TTC549 (cell line): ENCODE measurements around the gene TBC1D5.
"Not testable (repeated sequence)": the region's sequence is repeated elsewhere in the genome, so short reads cannot be mapped to it uniquely, and the experiment has no call there.

Source experiments
- FAIRE-seq: peaks from 2 replicates; lab custom pipeline; 2012; peaks lifted over from hg19 to GRCh38; lab: Jason Lieb, UNC

Gene TBC1D5

GRCh38 chr3:17749705-17750293 lies 7.4 kb upstream of the TBC1D5 start:
- FAIRE-seq, result no peak

- FAIRE-seq, result no peak
Measured at GRCh38 chr3:17749281-17749680, 6.8 kb upstream of the TBC1D5 start.

GRCh38 chr3:17747890-17748247 lies 5.4 kb upstream of the TBC1D5 start:
- no peak for FAIRE-seq

GRCh38 chr3:17747174-17747889 lies 4.9 kb upstream of the TBC1D5 start:
- no peak for FAIRE-seq

- FAIRE-seq, result no peak
Measured at GRCh38 chr3:17745894-17746293, 3.5 kb upstream of the TBC1D5 start.

- FAIRE-seq, result no peak
Measured at GRCh38 chr3:17745301-17745700, 2.9 kb upstream of the TBC1D5 start.

GRCh38 chr3:17744693-17745092 lies 2.3 kb upstream of the TBC1D5 start:
- no peak for FAIRE-seq

- no peak for FAIRE-seq
Measured at GRCh38 chr3:17743658-17743995, 1.2 kb upstream of the TBC1D5 start.

- FAIRE-seq, result no peak
Measured at GRCh38 chr3:17742880-17743657, 638 bp upstream of the TBC1D5 start.

GRCh38 chr3:17741621-17742101 lies 770 bp downstream of the TBC1D5 start:
- FAIRE-seq, result no peak

GRCh38 chr3:17740721-17741141 lies 1.7 kb downstream of the TBC1D5 start:
- no peak for FAIRE-seq

- no peak for FAIRE-seq
Measured at GRCh38 chr3:17738921-17739320, 3.5 kb downstream of the TBC1D5 start.

- no peak for FAIRE-seq
Measured at GRCh38 chr3:17738219-17738618, 4.2 kb downstream of the TBC1D5 start.

- FAIRE-seq, result no peak
Measured at GRCh38 chr3:17737591-17737990, 4.8 kb downstream of the TBC1D5 start.

GRCh38 chr3:17735362-17735761 lies 7.1 kb downstream of the TBC1D5 start:
- FAIRE-seq, result not testable (repeated sequence)

- FAIRE-seq, result no peak
Measured at GRCh38 chr3:17733768-17734167, 8.7 kb downstream of the TBC1D5 start.

- no peak for FAIRE-seq
Measured at GRCh38 chr3:17733215-17733614, 9.2 kb downstream of the TBC1D5 start.

GRCh38 chr3:17730318-17730967 lies 12.0 kb downstream of the TBC1D5 start:
- no peak for FAIRE-seq

- no peak for FAIRE-seq
Measured at GRCh38 chr3:17726313-17726712, 16.1 kb downstream of the TBC1D5 start.

GRCh38 chr3:17725844-17726243 lies 16.6 kb downstream of the TBC1D5 start:
- FAIRE-seq, result not testable (repeated sequence)

GRCh38 chr3:17724948-17725347 lies 17.5 kb downstream of the TBC1D5 start:
- no peak for FAIRE-seq

GRCh38 chr3:17724122-17724521 lies 18.3 kb downstream of the TBC1D5 start:
- no peak for FAIRE-seq

GRCh38 chr3:17717411-17717810 lies 25.0 kb downstream of the TBC1D5 start:
- FAIRE-seq, result no peak
